BLaER1 (cell line): Measurements from ENCODE around the gene PRIMPOL.

Source experiments
- H3K27ac ChIP-seq: shearing (Covaris generic); formaldehyde crosslinking; 2 replicates; pipeline ENCODE4 v1.8.1; 2022
- H3K27me3 ChIP-seq: shearing (Covaris generic); formaldehyde crosslinking; 2 replicates; pipeline ENCODE4 v1.8.1; 2022
- H3K36me3 ChIP-seq: shearing (Covaris generic); formaldehyde crosslinking; 2 replicates; pipeline ENCODE4 v1.8.1; 2022
- H3K4me1 ChIP-seq: shearing (Covaris generic); formaldehyde crosslinking; 2 replicates; pipeline ENCODE4 v1.8.1; 2022
- H3K4me2 ChIP-seq: shearing (Covaris generic); formaldehyde crosslinking; 2 replicates; pipeline ENCODE4 v1.8.1; 2022
- H3K4me3 ChIP-seq: shearing (Covaris generic); formaldehyde crosslinking; 2 replicates; pipeline ENCODE4 v1.8.1; 2022
- H3K9ac ChIP-seq: shearing (Covaris generic); formaldehyde crosslinking; 2 replicates; pipeline ENCODE4 v1.8.1; 2022
- H3K9me3 ChIP-seq: shearing (Covaris generic); formaldehyde crosslinking; 2 replicates; pipeline ENCODE4 v1.8.1; 2022
- H4K20me1 ChIP-seq: shearing (Covaris generic); formaldehyde crosslinking; 2 replicates; pipeline ENCODE4 v1.8.1; 2022
- Cebpa-rat ChIP-seq: shearing (Covaris generic); IDR thresholded peaks from 2 replicates; pipeline ENCODE4 v1.8.1; 2022

The PRIMPOL gene

GRCh38 chr4:184664445-184665210 lies 15.1 kb downstream of the PRIMPOL start:
- H3K9me3 ChIP-seq: no peaks in the 10 kb centered on the region
- peaks cover 19% of the 10 kb centered on the region for H3K4me1 ChIP-seq
- H3K4me2 ChIP-seq: no peak overlapping the region
- peak; percentile 58; the same call in 1 of the 2 replicates for TF ChIP-seq Cebpa-rat
- H3K27me3 ChIP-seq: no peaks in the 10 kb centered on the region
- no peak overlapping the region for H3K9ac ChIP-seq
- no peak overlapping the region for H3K27ac ChIP-seq
- peaks cover 74% of the 10 kb centered on the region for H3K36me3 ChIP-seq
- H4K20me1 ChIP-seq: no peaks in the 10 kb centered on the region
- H3K4me3 ChIP-seq: no peak overlapping the region

- Histone ChIP-seq H4K20me1 (no peaks in the 10 kb centered on the region), H3K4me1 (peaks cover 19% of the 10 kb centered on the region), H3K4me2 (no peak overlapping the region), H3K9me3 (no peaks in the 10 kb centered on the region), H3K36me3 (peaks cover 64% of the 10 kb centered on the region), H3K9ac (no peak overlapping the region), H3K27me3 (no peaks in the 10 kb centered on the region), H3K27ac (no peak overlapping the region), H3K4me3 (no peak overlapping the region)
- no peak for TF ChIP-seq Cebpa-rat
These were observed 17.1 kb downstream of the PRIMPOL start for GRCh38 chr4:184666670-184667069.

DNA sequence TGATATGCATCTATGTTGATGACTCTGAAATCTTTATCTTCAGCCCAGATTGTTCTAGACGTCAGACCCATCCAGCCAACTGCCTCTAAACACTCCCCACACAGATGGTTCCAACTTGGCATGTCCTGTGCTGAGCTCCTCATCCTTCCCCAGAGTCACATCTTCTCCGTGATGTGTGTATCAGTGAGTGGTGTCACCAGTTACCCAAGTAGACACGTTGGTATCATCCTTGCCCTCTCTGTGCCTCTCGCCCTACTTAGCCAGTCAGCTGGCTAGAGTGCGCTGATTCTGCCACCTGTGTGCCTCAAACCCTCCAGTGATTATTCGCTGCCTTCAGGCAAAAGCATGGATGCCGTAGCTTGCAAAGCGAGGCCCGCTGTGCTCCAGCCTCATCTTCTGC lies 18.6 kb downstream of the PRIMPOL start:
- peaks cover 75% of the 10 kb centered on the region for H3K36me3 ChIP-seq
- H3K27me3 ChIP-seq: no peaks in the 10 kb centered on the region
- H4K20me1 ChIP-seq: no peaks in the 10 kb centered on the region
- no peak for TF ChIP-seq Cebpa-rat
- no peaks in the 10 kb centered on the region for H3K9me3 ChIP-seq
- no peak overlapping the region; the same call in 1 of the 2 replicates for H3K27ac ChIP-seq
- H3K4me2 ChIP-seq: peak overlapping the region; percentile 65
- H3K4me3 ChIP-seq: no peak overlapping the region
- H3K4me1 ChIP-seq: peaks cover 14% of the 10 kb centered on the region
- H3K9ac ChIP-seq: no peak overlapping the region

- Histone ChIP-seq H3K4me1 (peaks cover 14% of the 10 kb centered on the region), H3K4me3 (no peak overlapping the region), H4K20me1 (no peaks in the 10 kb centered on the region), H3K27me3 (no peaks in the 10 kb centered on the region), H3K27ac (no peak overlapping the region; the same call in 1 of the 2 replicates), H3K4me2 (peak overlapping the region; percentile 65), H3K36me3 (peaks cover 78% of the 10 kb centered on the region), H3K9ac (no peak overlapping the region), H3K9me3 (no peaks in the 10 kb centered on the region)
- no peak for TF ChIP-seq Cebpa-rat
These were observed 19.1 kb downstream of the PRIMPOL start for GRCh38 chr4:184668511-184669114.

DNA sequence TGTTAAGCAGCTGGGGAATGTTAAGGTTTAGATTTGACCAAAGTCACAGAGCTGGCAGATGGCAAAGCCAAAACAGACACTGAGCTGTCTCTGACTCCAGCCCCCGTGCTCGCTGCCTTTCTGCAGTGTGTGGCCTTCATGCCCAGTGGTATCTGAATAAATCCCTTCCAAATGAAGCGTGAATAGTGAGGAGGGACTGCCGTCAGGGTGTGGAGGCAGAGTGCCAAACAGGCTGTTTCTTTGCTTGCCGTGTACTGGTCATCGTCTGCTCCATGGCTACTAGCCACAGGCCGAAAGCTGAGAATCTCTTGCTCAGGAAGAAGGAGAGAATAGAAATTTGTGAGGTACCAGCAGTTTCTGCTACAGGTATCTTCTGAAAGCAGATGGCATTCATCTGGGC lies 19.7 kb downstream of the PRIMPOL start:
- H3K4me3 ChIP-seq: no peak overlapping the region
- no peak overlapping the region for H3K4me2 ChIP-seq
- no peak overlapping the region for H3K27ac ChIP-seq
- TF ChIP-seq Cebpa-rat: no peak
- H3K27me3 ChIP-seq: no peaks in the 10 kb centered on the region
- peaks cover 79% of the 10 kb centered on the region for H3K36me3 ChIP-seq
- H3K4me1 ChIP-seq: peaks cover 14% of the 10 kb centered on the region
- no peaks in the 10 kb centered on the region for H3K9me3 ChIP-seq
- no peaks in the 10 kb centered on the region for H4K20me1 ChIP-seq
- no peak overlapping the region for H3K9ac ChIP-seq

DNA sequence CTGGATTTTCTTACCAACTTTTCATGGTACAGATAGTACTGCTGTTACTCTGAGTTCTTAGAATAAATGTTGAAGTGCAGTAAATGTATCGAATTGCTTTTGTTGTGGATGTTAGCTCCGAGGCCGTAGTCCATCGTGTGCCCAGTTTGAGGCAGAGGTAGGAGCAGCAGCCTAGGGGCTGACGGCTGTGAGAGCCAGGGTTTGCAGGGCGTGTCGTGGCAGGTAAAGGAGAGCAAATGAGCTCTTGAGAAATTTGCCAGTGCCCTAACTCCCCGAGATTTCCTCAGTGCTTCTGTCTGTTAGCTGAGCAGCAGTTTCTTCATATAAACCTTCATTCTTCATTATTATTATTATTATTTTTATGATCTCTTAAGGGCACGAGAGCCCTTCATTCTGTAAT lies 21.6 kb downstream of the PRIMPOL start:
- Histone ChIP-seq H3K4me2 (no peak overlapping the region), H3K4me3 (no peak overlapping the region), H3K4me1 (peaks cover 14% of the 10 kb centered on the region), H4K20me1 (no peaks in the 10 kb centered on the region), H3K36me3 (peaks cover 74% of the 10 kb centered on the region), H3K27ac (no peak overlapping the region), H3K27me3 (no peaks in the 10 kb centered on the region), H3K9ac (no peak overlapping the region), H3K9me3 (no peaks in the 10 kb centered on the region)
- TF ChIP-seq Cebpa-rat: no peak

GRCh38 chr4:184672741-184673140 lies 23.2 kb downstream of the PRIMPOL start:
- H3K36me3 ChIP-seq: peaks cover 58% of the 10 kb centered on the region
- H3K27me3 ChIP-seq: no peaks in the 10 kb centered on the region
- no peak overlapping the region for H3K4me2 ChIP-seq
- no peaks in the 10 kb centered on the region for H4K20me1 ChIP-seq
- H3K4me3 ChIP-seq: no peak overlapping the region
- H3K4me1 ChIP-seq: peaks cover 12% of the 10 kb centered on the region
- H3K9me3 ChIP-seq: no peaks in the 10 kb centered on the region
- no peak overlapping the region for H3K9ac ChIP-seq
- no peak for TF ChIP-seq Cebpa-rat
- no peak overlapping the region for H3K27ac ChIP-seq

DNA sequence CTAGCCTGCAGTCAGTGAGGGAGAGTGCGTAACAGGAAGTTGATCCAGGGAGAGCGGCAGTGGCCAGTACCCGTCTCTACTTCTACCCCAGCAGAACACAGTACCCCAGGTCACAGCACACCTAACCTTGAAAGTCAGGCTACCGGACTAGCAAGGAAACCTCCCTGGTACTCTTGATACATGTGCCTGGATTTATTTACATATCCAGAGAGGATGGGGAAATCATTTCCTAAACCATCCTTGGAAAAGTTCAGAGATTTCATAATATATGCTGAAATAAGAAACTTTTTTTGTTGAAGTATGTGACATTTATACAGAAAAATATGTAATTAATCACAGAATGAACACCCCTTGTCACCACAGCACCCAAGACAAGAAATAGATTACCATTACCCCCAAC lies 24.5 kb downstream of the PRIMPOL start:
- no peak overlapping the region for H3K27ac ChIP-seq
- no peak overlapping the region for H3K4me3 ChIP-seq
- no peaks in the 10 kb centered on the region for H4K20me1 ChIP-seq
- H3K4me1 ChIP-seq: no peaks in the 10 kb centered on the region; the same call in 1 of the 2 replicates
- H3K4me2 ChIP-seq: no peak overlapping the region
- TF ChIP-seq Cebpa-rat: no peak
- no peaks in the 10 kb centered on the region for H3K9me3 ChIP-seq
- H3K36me3 ChIP-seq: peaks cover 47% of the 10 kb centered on the region
- H3K9ac ChIP-seq: no peak overlapping the region
- H3K27me3 ChIP-seq: no peaks in the 10 kb centered on the region

DNA sequence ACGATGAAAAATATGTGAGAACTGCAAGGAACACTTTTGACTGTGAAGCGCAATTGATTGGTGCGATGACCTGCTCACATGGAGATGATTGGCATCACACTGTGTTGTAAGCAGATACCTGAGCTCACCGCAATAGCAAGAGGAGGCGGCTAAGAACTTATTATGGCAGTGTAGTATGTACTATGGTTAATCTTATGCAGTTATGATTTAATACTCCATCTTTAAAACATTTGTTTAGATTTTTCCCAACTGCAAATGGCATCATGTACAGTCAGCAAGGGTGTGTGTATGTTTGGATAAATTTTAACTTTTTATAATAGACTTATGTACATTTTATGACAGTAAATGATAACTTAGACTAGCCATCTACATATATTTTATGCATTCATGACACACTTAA lies 25.5 kb downstream of the PRIMPOL start:
- Histone ChIP-seq H3K27me3 (no peaks in the 10 kb centered on the region), H3K4me2 (no peak overlapping the region), H3K9me3 (peaks cover 3% of the 10 kb centered on the region; the same call in 1 of the 2 replicates), H3K27ac (no peak overlapping the region), H3K4me1 (no peaks in the 10 kb centered on the region), H3K4me3 (no peak overlapping the region), H3K36me3 (peaks cover 49% of the 10 kb centered on the region), H4K20me1 (no peaks in the 10 kb centered on the region), H3K9ac (no peak overlapping the region)
- no peak for TF ChIP-seq Cebpa-rat

GRCh38 chr4:184675821-184676492 lies 26.4 kb downstream of the PRIMPOL start:
- Histone ChIP-seq H4K20me1 (no peaks in the 10 kb centered on the region), H3K9me3 (peaks cover 3% of the 10 kb centered on the region; the same call in 1 of the 2 replicates), H3K27ac (no peak overlapping the region), H3K27me3 (no peaks in the 10 kb centered on the region), H3K36me3 (peaks cover 50% of the 10 kb centered on the region), H3K4me2 (no peak overlapping the region), H3K4me1 (no peaks in the 10 kb centered on the region), H3K4me3 (no peak overlapping the region), H3K9ac (no peak overlapping the region)
- TF ChIP-seq Cebpa-rat: no peak
